ENCODE data around the gene ADGRF1. TPM values are rescaled to one million over a fixed set of nuclear protein-coding genes. Genes with fewer than 3 reads are reported as not detected.

ADGRF1 gene
- total RNA-seq, 2 experiments from 2014 or later, result not detected

- Mint-ChIP-seq H3K27me3 (no peaks in the 10 kb centered on the region), H3K4me3 (no peak overlapping the region), H3K36me3 (ENCODE audit: low read depth) (no peaks in the 10 kb centered on the region), H3K27ac (no peak overlapping the region), H3K4me1 (ENCODE audit: low read depth) (no peaks in the 10 kb centered on the region), H3K9me3 (no peaks in the 10 kb centered on the region)
- POLR2A ChIA-PET, result no interaction called here
- DNase-seq (no peak), ATAC-seq (ENCODE audit: poor library complexity) (no peak)
- TF ChIP-seq CTCF (IDR thresholded peaks at IDR 0.05), result no peak
- CTCF ChIA-PET, result no interaction called here
- no peaks in the 10 kb centered on the region for H3K27me3 ChIP-seq (ENCODE audit: control insufficient read depth in 1 of 2, insufficient read depth in 2 of 2, low read length in 2 of 2)
- H3K4me1 ChIP-seq (ENCODE audit: insufficient read depth, low read length), result no peaks in the 10 kb centered on the region
- no peak overlapping the region for H3K4me3 ChIP-seq (ENCODE audit: low read length)
- H3K36me3 ChIP-seq (ENCODE audit: insufficient read depth, low read length), result no peaks in the 10 kb centered on the region
- H3K9me3 ChIP-seq (ENCODE audit: control insufficient read depth in 1 of 2, insufficient read depth in 1 of 2, low read length in 2 of 2), result no peaks in the 10 kb centered on the region
- no peak overlapping the region for H3K27ac ChIP-seq (ENCODE audit: low read depth in 1 of 2, low read length in 2 of 2)
- intact Hi-C loops (cut with DNase I, micrococcal nuclease), result no loop called here
Measured at GRCh38 chr6:47064274-47064673, 22.1 kb upstream of the ADGRF1 start.

- Histone ChIP-seq H3K4me3 (ENCODE audit: low read length) (no peak overlapping the region), H3K4me1 (ENCODE audit: insufficient read depth, low read length) (no peaks in the 10 kb centered on the region), H3K27ac (ENCODE audit: low read depth in 1 of 2, low read length in 2 of 2) (no peak overlapping the region), H3K9me3 (ENCODE audit: control insufficient read depth in 1 of 2, insufficient read depth in 1 of 2, low read length in 2 of 2) (no peaks in the 10 kb centered on the region), H3K27me3 (ENCODE audit: control insufficient read depth in 1 of 2, insufficient read depth in 2 of 2, low read length in 2 of 2) (no peaks in the 10 kb centered on the region), H3K36me3 (ENCODE audit: insufficient read depth, low read length) (no peaks in the 10 kb centered on the region)
- no peak for TF ChIP-seq CTCF (IDR thresholded peaks at IDR 0.05)
- H3K36me3 Mint-ChIP-seq (ENCODE audit: low read depth), result no peaks in the 10 kb centered on the region
- ChIA-PET POLR2A (no interaction called here), CTCF (no interaction called here)
- no peaks in the 10 kb centered on the region for H3K9me3 Mint-ChIP-seq
- DNase-seq (no peak), ATAC-seq (ENCODE audit: poor library complexity) (no peak)
- H3K27ac Mint-ChIP-seq, result no peak overlapping the region
- no peak overlapping the region for H3K4me3 Mint-ChIP-seq
- no peaks in the 10 kb centered on the region for H3K27me3 Mint-ChIP-seq
- no peaks in the 10 kb centered on the region for H3K4me1 Mint-ChIP-seq (ENCODE audit: low read depth)
- intact Hi-C loops (cut with DNase I, micrococcal nuclease), result no loop called here
Measured at GRCh38 chr6:47062346-47062745, 20.2 kb upstream of the ADGRF1 start.

- DNase-seq (no peak), ATAC-seq (ENCODE audit: poor library complexity) (no peak)
- H3K27me3 ChIP-seq (ENCODE audit: control insufficient read depth in 1 of 2, insufficient read depth in 2 of 2, low read length in 2 of 2), result no peaks in the 10 kb centered on the region
- TF ChIP-seq CTCF (IDR thresholded peaks at IDR 0.05), result no peak
- Mint-ChIP-seq H3K36me3 (ENCODE audit: low read depth) (no peaks in the 10 kb centered on the region), H3K4me3 (no peak overlapping the region), H3K27me3 (no peaks in the 10 kb centered on the region), H3K9me3 (no peaks in the 10 kb centered on the region), H3K27ac (no peak overlapping the region), H3K4me1 (ENCODE audit: low read depth) (no peaks in the 10 kb centered on the region)
- H3K9me3 ChIP-seq (ENCODE audit: control insufficient read depth in 1 of 2, insufficient read depth in 1 of 2, low read length in 2 of 2), result no peaks in the 10 kb centered on the region
- no peak overlapping the region for H3K4me3 ChIP-seq (ENCODE audit: low read length)
- H3K36me3 ChIP-seq (ENCODE audit: insufficient read depth, low read length), result no peaks in the 10 kb centered on the region
- intact Hi-C loops (cut with DNase I, micrococcal nuclease), result no loop called here
- ChIA-PET CTCF (no interaction called here), POLR2A (no interaction called here)
- no peak overlapping the region for H3K27ac ChIP-seq (ENCODE audit: low read depth in 1 of 2, low read length in 2 of 2)
- H3K4me1 ChIP-seq (ENCODE audit: insufficient read depth, low read length), result no peaks in the 10 kb centered on the region
Measured at GRCh38 chr6:47061309-47062300, 19.5 kb upstream of the ADGRF1 start.

Data from CD4-positive, alpha-beta T cell (primary cell).